Measurements from ENCODE around the gene CLCNKB. TPM values are rescaled to one million over a fixed set of nuclear protein-coding genes. Genes with fewer than 3 reads are reported as not detected.

Gene CLCNKB
- total and polyA plus RNA-seq, 2 of the 4 experiments (the other 2 are of a cell fraction): 0.09 TPM; not detected in 1

DNA sequence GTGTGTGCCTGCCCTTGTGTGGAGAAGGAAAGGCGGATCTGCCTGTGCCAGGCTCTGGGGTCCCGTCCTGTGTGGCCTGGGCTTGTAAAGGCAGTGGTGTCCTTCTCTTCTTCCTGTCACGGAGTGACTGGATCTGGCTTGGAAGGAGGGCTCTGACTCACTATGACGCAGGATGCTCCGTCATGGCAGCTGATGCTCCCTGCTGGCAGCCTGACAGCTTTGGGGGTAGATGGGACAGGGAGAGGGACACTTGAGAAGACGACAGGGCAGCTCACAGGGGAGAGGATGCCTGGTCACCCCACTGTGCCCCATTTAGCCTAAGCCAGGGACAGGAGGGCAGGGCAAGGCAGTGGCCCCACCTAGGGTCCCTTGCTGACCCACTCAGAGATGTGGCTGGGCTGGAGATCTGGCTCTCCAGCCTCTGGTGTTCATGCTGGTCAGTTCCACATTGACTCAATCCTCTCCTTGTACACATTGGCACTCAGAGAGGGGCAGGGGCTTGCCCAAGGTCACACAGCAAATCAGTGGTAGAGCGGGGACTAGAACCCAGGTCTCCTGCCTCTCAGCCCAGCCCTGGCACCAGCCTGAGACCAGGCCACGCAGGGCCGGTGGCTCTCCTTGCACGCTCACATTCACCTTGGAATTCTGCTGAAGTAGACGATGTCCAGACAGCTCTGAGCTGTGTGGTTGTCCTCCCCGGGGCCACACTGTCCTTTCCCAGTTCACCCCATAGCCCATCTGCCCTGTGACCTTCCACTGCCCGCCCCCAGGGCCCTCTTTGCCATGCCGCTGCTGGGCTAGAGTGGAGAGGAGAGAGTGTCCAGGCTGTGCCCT, 32.7 kb downstream of the CLCNKB start (continued):
- TF ChIP-seq, protein P1, sequence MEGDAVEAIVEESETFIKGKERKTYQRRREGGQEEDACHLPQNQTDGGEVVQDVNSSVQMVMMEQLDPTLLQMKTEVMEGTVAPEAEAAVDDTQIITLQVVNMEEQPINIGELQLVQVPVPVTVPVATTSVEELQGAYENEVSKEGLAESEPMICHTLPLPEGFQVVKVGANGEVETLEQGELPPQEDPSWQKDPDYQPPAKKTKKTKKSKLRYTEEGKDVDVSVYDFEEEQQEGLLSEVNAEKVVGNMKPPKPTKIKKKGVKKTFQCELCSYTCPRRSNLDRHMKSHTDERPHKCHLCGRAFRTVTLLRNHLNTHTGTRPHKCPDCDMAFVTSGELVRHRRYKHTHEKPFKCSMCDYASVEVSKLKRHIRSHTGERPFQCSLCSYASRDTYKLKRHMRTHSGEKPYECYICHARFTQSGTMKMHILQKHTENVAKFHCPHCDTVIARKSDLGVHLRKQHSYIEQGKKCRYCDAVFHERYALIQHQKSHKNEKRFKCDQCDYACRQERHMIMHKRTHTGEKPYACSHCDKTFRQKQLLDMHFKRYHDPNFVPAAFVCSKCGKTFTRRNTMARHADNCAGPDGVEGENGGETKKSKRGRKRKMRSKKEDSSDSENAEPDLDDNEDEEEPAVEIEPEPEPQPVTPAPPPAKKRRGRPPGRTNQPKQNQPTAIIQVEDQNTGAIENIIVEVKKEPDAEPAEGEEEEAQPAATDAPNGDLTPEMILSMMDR (conservative IDR thresholded peaks at IDR 0.05; ENCODE audit: low read depth, low read length): no peak

DNA sequence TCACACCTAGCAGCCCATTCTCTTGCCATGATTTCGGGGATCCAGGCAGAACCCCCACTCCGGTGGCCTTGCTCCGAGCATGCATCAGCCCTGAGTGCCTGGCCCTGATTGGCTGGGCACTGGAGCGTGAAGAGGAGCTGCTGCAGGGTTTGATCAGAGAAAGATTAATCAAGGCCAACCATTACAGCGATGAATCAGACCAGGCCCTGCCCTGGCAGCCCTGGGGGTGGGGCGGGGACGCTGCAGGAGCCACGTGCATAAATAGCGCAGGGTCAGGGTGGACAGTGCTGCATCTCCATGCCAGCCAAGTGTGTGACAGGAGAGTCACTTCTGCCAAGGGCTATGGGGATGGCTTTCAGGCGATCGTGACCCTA, 33.3 kb downstream of the CLCNKB start:
- peaks cover 0 to 6% of the 10 kb centered on the region in 2 experiments; a peak in 2 of 4 replicates for H3K79me1 ChIP-seq (ENCODE audit: low read depth in 1 of 2, low read length in 2 of 2)
- no peak overlapping the region for H3K23ac ChIP-seq (ENCODE audit: low read depth, low read length)
- no peak overlapping the region; the same call in 1 of the 2 replicates for H4K5ac ChIP-seq (ENCODE audit: low read depth, low read length)
- H2AFZ ChIP-seq (replicated peaks; ENCODE audit: low read length, poor library complexity): peak overlapping the region; percentile 8
- in situ Hi-C loops (cut with MboI; ENCODE audit: low sequenced_read_pairs) (loop anchor here (5.0 kb wide), 2 partner anchors 105 to 165 kb away; no protein-coding TSS in a partner anchor), dilution Hi-C loops (cut with HindIII; ENCODE audit: low sequenced_read_pairs, unreplicated experiment) (no loop called here), intact Hi-C loops (cut with micrococcal nuclease) (no loop called here)
- no peak overlapping the region; the same call in 1 of the 2 replicates for H3K27ac ChIP-seq (ENCODE audit: insufficient read depth, low read length)
- H2AK5ac ChIP-seq (ENCODE audit: low read depth, low read length): peak overlapping the region; percentile 86
- ATAC-seq (ENCODE audit: low read depth) (no peak), DNase-seq (peak; percentile 33)
- H2BK5ac ChIP-seq (ENCODE audit: low read depth, low read length, poor library complexity, severe bottlenecking): no peak overlapping the region
- peak overlapping the region; percentile 62 for H3K4ac ChIP-seq (ENCODE audit: low read depth, low read length)
- no peaks in the 10 kb centered on the region for H3K9me3 ChIP-seq (ENCODE audit: control insufficient read depth, insufficient read depth, low read length)
- peak overlapping the region; percentile 70 for H4K91ac ChIP-seq (ENCODE audit: insufficient read depth, low read depth, low read length)
- H3K36me3 ChIP-seq (ENCODE audit: control insufficient read depth, insufficient read depth, low read length): no peaks in the 10 kb centered on the region
- BruUV-seq (replicated peaks): no TSS peak
- peak overlapping the region; percentile 48; the same call in 1 of the 3 replicates for H2BK15ac ChIP-seq (ENCODE audit: low read depth, low read length)
- H4K8ac ChIP-seq (ENCODE audit: low read depth in 2 of 2, low read length in 2 of 2): peak overlapping the region; percentile 1 to 98; a peak in 2 of 4 replicates
- no peaks in the 10 kb centered on the region for H4K20me1 ChIP-seq (ENCODE audit: insufficient read depth, low read length)
- no peak overlapping the region for H3K14ac ChIP-seq (replicated peaks; ENCODE audit: low read depth, low read length)
- peaks cover 10% of the 10 kb centered on the region; the same call in 1 of the 2 replicates for H3K9me1 ChIP-seq (ENCODE audit: insufficient read depth, low read length)
- H3K9ac ChIP-seq (ENCODE audit: low read depth, low read length): no peak overlapping the region
- peak overlapping the region; percentile 48 for H2AK9ac ChIP-seq (replicated peaks; ENCODE audit: low read depth, low read length, poor library complexity)
- H2BK120ac ChIP-seq (ENCODE audit: low read depth, low read length): peak overlapping the region; percentile 74
- no peak overlapping the region for H2BK20ac ChIP-seq (ENCODE audit: low read depth, low read length)
- no peak overlapping the region for H3K4me3 ChIP-seq (ENCODE audit: insufficient read depth, low read depth, low read length)
- no peak for TF ChIP-seq RFX5 (IDR thresholded peaks at IDR 0.05; ENCODE audit: low read depth, low read length)
- TF ChIP-seq POLR2A (IDR thresholded peaks at IDR 0.05; ENCODE audit: low read depth, low read length): no peak
- TF ChIP-seq, protein P2, sequence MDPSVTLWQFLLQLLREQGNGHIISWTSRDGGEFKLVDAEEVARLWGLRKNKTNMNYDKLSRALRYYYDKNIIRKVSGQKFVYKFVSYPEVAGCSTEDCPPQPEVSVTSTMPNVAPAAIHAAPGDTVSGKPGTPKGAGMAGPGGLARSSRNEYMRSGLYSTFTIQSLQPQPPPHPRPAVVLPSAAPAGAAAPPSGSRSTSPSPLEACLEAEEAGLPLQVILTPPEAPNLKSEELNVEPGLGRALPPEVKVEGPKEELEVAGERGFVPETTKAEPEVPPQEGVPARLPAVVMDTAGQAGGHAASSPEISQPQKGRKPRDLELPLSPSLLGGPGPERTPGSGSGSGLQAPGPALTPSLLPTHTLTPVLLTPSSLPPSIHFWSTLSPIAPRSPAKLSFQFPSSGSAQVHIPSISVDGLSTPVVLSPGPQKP (IDR thresholded peaks at IDR 0.05; ENCODE audit: borderline replicate concordance, low read depth, low read length): no peak
- TF ChIP-seq CHD1 (IDR thresholded peaks at IDR 0.05; ENCODE audit: low read depth, low read length): no peak
- no peak for TF ChIP-seq RAD21 (IDR thresholded peaks at IDR 0.05; ENCODE audit: low read length)
- 0 out of 2 replicates have a peak, but pooled peaks have one; percentile 18 for TF ChIP-seq BHLHE40 (IDR thresholded peaks at IDR 0.05; ENCODE audit: low read depth, low read length)
- ChIA-PET POLR2A (ENCODE audit: unreplicated experiment) (no interaction called here), CTCF (no interaction called here)
- 85% methylated on average over 8 of the region's 11 CpGs; no CpG with 5 or more reads in 1 of the 2 experiments for WGBS, 2 experiments (ENCODE audit: extremely low coverage in 2 of 2, insufficient read length in 1 of 2)
- H3K27me3 ChIP-seq (ENCODE audit: control insufficient read depth, insufficient read depth, low read length): no peaks in the 10 kb centered on the region; the same call in 1 of the 2 replicates
- H3K18ac ChIP-seq (ENCODE audit: low read depth, low read length): no peak overlapping the region
- peaks cover 15% of the 10 kb centered on the region for H3K4me1 ChIP-seq (ENCODE audit: control insufficient read depth, insufficient read depth, low read length)
- no peak overlapping the region for H3K56ac ChIP-seq (ENCODE audit: extremely low read depth, insufficient read depth, low read length)
- H3K4me2 ChIP-seq (ENCODE audit: low read depth, low read length): no peak overlapping the region
